Colonic mucosa (tissue), 4 donors: ENCODE results near the gene CELF6. TPM values are rescaled to one million over a fixed set of nuclear protein-coding genes. Genes with fewer than 3 reads are reported as not detected.
"Not testable (repeated sequence)": the region's sequence is repeated elsewhere in the genome, so short reads cannot be mapped to it uniquely, and the experiment has no call there.

Experiments used
- DNase-seq: peaks from one replicate; pipeline ENCODE4 v3.0.0-alpha.2; 2020
- H3K27ac ChIP-seq: fragments of 200-600 bp; one replicate; pipeline ENCODE4 v1.8.0; 2021
- H3K27me3 ChIP-seq: fragments of 200-600 bp; one replicate; pipeline ENCODE4 v1.8.0; 2021
- H3K36me3 ChIP-seq: fragments of 200-600 bp; one replicate; pipeline ENCODE4 v1.8.0; 2021
- H3K4me1 ChIP-seq: fragments of 200-600 bp; one replicate; pipeline ENCODE4 v1.8.0; 2021; ENCODE audit warnings: mild to moderate bottlenecking
- H3K4me3 ChIP-seq: fragments of 200-600 bp; one replicate; pipeline ENCODE4 v1.8.0; 2021
- H3K9ac ChIP-seq, 2 donors: one replicate each; pipeline ENCODE4 v1.7.0; 2013; ENCODE audit warnings: control low read depth in 2 of 2, low read depth in 2 of 2, low read length in 2 of 2
- H3K9me3 ChIP-seq: fragments of 200-600 bp; one replicate; pipeline ENCODE4 v1.8.0; 2021
- intact Hi-C: fragments of 100-400 bp; cut with DNase I; formaldehyde crosslinking; loops from one replicate; pipeline ENCODE4 v1.14.1; 2022
- total RNA-seq, 2 donors: library from RNA; stranded (reverse); fragmentation: NEBNext Ultra II Directional in 1 of 2; extraction: Animal tissue kit (Norgen Biotek cat#: 25700) in 1 of 2; gene quantifications; one replicate each; pipeline ENCODE4 v1.2.1, GENCODE V29; 2021
- TF ChIP-seq, protein P1 (sequence below): fragments of 200-600 bp; IDR thresholded peaks from one replicate; pipeline ENCODE4 v1.8.0; 2022; ENCODE audit warnings: antibody characterized with exemption, mild to moderate bottlenecking
- donor health status: healthy.
- donor health status: DM: no; HTN: no; CAD: no.
- donor health status: DM: no; HTN: no; CAD: no.

Gene CELF6
- total RNA-seq, 2 donors from 2014 or later: 0.74 to 0.93 TPM

DNA sequence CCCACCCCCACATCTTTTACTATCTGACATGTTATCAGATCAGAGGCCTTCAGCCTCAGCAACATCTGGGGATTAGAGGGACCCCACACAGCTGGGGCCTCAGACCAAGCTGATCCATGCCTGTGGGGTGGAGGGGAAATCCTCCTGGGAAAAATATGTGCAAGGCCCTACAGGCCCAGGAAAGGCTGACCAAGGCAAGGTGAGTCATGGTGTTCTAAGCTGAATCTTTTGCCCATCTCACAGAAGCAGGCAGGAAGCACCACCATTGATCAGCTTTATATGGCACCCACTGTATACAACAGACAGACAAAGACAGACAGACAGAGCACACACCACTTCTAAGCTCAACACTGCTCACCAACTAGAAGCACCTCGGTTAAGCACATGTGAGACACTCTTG is 35.2 kb downstream of the CELF6 start:
- H3K27ac ChIP-seq: no peak overlapping the region
- no peaks in the 10 kb centered on the region for H3K4me1 ChIP-seq
- TF ChIP-seq, protein P1, sequence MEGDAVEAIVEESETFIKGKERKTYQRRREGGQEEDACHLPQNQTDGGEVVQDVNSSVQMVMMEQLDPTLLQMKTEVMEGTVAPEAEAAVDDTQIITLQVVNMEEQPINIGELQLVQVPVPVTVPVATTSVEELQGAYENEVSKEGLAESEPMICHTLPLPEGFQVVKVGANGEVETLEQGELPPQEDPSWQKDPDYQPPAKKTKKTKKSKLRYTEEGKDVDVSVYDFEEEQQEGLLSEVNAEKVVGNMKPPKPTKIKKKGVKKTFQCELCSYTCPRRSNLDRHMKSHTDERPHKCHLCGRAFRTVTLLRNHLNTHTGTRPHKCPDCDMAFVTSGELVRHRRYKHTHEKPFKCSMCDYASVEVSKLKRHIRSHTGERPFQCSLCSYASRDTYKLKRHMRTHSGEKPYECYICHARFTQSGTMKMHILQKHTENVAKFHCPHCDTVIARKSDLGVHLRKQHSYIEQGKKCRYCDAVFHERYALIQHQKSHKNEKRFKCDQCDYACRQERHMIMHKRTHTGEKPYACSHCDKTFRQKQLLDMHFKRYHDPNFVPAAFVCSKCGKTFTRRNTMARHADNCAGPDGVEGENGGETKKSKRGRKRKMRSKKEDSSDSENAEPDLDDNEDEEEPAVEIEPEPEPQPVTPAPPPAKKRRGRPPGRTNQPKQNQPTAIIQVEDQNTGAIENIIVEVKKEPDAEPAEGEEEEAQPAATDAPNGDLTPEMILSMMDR: no peak
- no peaks in the 10 kb centered on the region for H3K27me3 ChIP-seq
- H3K9me3 ChIP-seq: no peaks in the 10 kb centered on the region
- no peak overlapping the region for H3K9ac ChIP-seq
- no peaks in the 10 kb centered on the region for H3K36me3 ChIP-seq
- intact Hi-C loops: loop anchor here (5.0 kb wide), 1 partner anchor 87 kb away; the partner anchor contains the start of gene GRAMD2A
- DNase-seq: no peak
- H3K4me3 ChIP-seq: no peak overlapping the region

DNA sequence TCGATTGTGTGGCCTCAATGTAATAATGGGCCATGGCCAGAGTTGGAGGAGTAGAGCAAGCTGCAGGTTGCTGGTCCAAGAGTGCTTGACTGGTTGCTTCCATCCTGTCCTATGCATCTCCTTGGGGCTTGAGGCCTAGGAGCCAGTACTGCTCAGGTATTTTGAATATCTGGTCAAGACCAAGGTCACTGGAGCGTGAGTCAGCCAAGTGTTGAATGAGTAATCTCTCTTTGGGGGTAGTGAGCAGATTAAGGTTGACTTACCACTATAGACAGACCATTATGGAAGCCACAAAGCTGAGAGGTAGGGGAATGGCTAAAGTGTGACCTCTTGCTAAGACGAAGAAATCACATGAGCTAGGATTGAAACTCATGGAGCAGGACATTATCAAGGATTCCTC is 38.2 kb downstream of the CELF6 start:
- intact Hi-C loops: no loop called here
- no peaks in the 10 kb centered on the region for H3K9me3 ChIP-seq
- no peak overlapping the region for H3K4me3 ChIP-seq
- H3K27me3 ChIP-seq: no peaks in the 10 kb centered on the region
- no peak overlapping the region for H3K9ac ChIP-seq
- no peak for DNase-seq
- TF ChIP-seq, protein P1: no peak
- H3K36me3 ChIP-seq: no peaks in the 10 kb centered on the region
- H3K27ac ChIP-seq: no peak overlapping the region
- H3K4me1 ChIP-seq: no peaks in the 10 kb centered on the region

DNA sequence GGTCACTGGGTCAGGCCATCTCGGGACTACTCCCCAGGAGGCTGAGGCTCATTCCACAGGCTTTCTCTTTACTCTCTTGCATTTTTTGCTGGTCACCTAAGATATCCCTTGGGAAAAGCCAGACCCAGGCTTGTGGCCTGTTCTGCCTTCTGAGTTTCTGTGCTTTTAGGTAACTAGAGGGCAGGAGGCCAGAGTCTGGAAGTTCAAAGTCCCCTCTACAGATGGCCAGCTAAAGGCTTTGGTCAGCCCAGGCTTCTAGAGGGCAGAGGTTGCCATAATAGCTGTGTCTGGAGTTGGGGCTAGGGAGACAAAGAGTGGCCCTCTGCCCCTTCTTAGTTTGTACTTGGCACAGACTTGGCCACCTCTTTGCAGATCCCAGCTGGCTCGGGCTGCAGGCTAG is 39.2 kb downstream of the CELF6 start:
- Histone ChIP-seq H3K9ac (no peak overlapping the region), H3K36me3 (no peaks in the 10 kb centered on the region), H3K4me3 (no peak overlapping the region), H3K27me3 (no peaks in the 10 kb centered on the region), H3K4me1 (no peaks in the 10 kb centered on the region), H3K9me3 (no peaks in the 10 kb centered on the region), H3K27ac (no peak overlapping the region)
- no peak for DNase-seq
- TF ChIP-seq, protein P1: no peak
- intact Hi-C loops: no loop called here

DNA sequence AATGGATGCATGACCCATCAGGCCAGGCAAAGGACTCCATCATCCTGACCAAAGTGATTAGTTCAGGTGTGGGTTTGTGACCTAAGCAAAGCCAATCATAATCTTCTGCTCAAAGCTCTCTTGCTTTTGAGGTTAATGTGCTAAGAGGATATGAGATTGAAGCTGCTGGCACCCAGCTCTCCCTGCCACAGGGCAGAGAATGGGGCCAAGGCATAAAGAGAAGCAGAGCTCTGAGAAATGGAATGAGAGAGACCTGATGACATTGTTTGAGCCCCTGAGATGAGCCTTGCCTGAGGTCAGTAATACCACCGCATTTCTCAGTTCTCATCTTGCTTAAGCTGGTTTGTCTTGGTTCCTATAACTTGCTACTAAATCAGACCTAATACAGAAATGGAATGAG is 41.2 kb downstream of the CELF6 start:
- H3K27me3 ChIP-seq: no peaks in the 10 kb centered on the region
- DNase-seq: no peak
- no peak overlapping the region for H3K4me3 ChIP-seq
- H3K4me1 ChIP-seq: no peaks in the 10 kb centered on the region
- H3K27ac ChIP-seq: no peak overlapping the region
- H3K36me3 ChIP-seq: no peaks in the 10 kb centered on the region
- no peak overlapping the region for H3K9ac ChIP-seq
- no peaks in the 10 kb centered on the region for H3K9me3 ChIP-seq
- TF ChIP-seq, protein P1: no peak
- intact Hi-C loops: no loop called here

DNA sequence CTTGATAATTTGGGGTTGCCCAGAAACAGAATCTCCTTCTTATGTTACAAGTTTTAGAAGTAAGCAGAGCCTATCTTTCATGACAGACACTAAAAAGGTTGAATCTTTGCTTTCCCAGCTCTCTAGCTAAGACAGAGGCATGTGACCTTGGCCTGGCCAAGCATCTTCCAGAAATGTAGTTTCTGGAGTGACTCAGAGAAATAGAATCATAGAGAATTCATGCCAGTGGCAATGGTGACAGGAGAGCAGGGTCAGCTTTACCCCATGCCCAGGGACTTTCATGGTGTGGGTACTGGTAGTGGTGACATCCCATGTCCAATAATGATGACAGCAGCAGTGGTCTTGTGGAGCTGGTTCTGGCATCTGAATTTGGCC is 43.6 kb downstream of the CELF6 start:
- H3K4me1 ChIP-seq: peaks cover 7% of the 10 kb centered on the region
- intact Hi-C loops: no loop called here
- DNase-seq: no peak
- H3K4me3 ChIP-seq: no peak overlapping the region
- no peaks in the 10 kb centered on the region for H3K27me3 ChIP-seq
- no peak overlapping the region for H3K9ac ChIP-seq
- H3K36me3 ChIP-seq: no peaks in the 10 kb centered on the region
- H3K27ac ChIP-seq: no peak overlapping the region
- no peaks in the 10 kb centered on the region for H3K9me3 ChIP-seq
- TF ChIP-seq, protein P1: no peak

DNA sequence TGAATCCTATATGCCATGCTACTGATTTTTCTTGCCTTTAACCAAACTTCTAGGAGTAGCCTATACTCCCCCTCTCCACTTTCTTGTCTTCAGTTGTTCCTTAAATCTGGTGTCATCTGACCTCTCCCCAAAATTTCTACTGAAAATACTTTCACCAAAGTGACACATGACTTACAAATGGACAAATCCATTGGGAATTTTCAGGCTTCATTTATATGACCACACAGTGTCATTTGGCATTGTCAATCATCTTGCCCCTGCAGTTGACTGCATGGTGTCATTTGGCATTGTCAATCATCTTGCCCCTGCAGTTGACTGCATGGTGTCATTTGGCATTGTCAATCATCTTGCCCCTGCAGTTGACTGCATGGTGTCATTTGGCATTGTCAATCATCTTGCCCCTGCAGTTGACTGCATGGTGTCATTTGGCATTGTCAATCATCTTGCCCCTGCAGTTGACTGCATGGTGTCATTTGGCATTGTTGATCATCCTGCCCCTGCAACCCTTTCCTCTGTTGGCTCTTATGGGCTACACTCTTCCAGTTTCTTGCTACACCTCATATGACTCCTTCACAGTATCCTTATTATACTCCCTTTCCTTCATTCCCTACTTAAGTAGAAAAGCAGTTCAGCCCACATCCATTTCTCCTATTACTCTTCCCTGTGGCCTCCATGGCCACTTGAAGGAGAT is 44.2 kb downstream of the CELF6 start:
- H3K4me3 ChIP-seq, H3K27me3 ChIP-seq, H3K4me1 ChIP-seq, intact Hi-C loops, DNase-seq, H3K9ac ChIP-seq, H3K36me3 ChIP-seq, H3K27ac ChIP-seq, H3K9me3 ChIP-seq: not testable (repeated sequence)
